ENCODE results near the gene SLMAP. TPM values are rescaled to one million over a fixed set of nuclear protein-coding genes. Genes with fewer than 3 reads are reported as not detected.

Gene SLMAP
- total and polyA plus RNA-seq, 11 donors, result 96.4 to 534 (median 269) TPM

GRCh38 chr3:57937092-57937491 lies 181.0 kb downstream of the SLMAP start:
- ATAC-seq, result peak in 1 of 4 donors; percentile 7
- Histone ChIP-seq H3K27me3 (no peaks in the 10 kb centered on the region), H3K4me1 (peaks cover 0 to 3% (median 0%) of the 10 kb centered on the region in 12 donors), H3K9me3 (peaks cover 0 to 6% (median 0%) of the 10 kb centered on the region in 12 donors), H3K36me3 (peaks cover 0 to 23% (median 7%) of the 10 kb centered on the region in 9 donors), H3K27ac (no peak overlapping the region), H3K4me3 (no peak overlapping the region)
- 96 to 98% (median 97%) methylated on average over 3 of the region's 3 CpGs for WGBS, 4 donors
- intact Hi-C loops (cut with DNase I), result no loop called here
- no peak for DNase-seq
- TF ChIP-seq POLR2A (IDR thresholded peaks at IDR 0.05), result no peak
- TF ChIP-seq CTCF (IDR thresholded peaks at IDR 0.05), result no peak

GRCh38 chr3:57939775-57940174 lies 183.7 kb downstream of the SLMAP start:
- WGBS, 4 donors, result 71 to 83% (median 78%) methylated on average over 4 of the region's 4 CpGs
- ATAC-seq (no peak), DNase-seq (no peak)
- intact Hi-C loops (cut with DNase I), result no loop called here
- Histone ChIP-seq H3K27me3 (no peaks in the 10 kb centered on the region), H3K4me3 (no peak overlapping the region), H3K4me1 (peaks cover 6 to 30% (median 21%) of the 10 kb centered on the region in 12 donors), H3K9me3 (peaks cover 0 to 6% (median 0%) of the 10 kb centered on the region in 12 donors), H3K36me3 (peaks cover 0 to 6% (median 0%) of the 10 kb centered on the region in 9 donors), H3K27ac (peak overlapping the region in 1 of 12 donors; percentile 25)
- no peak for TF ChIP-seq POLR2A (IDR thresholded peaks at IDR 0.05)
- no peak for TF ChIP-seq CTCF (IDR thresholded peaks at IDR 0.05)

GRCh38 chr3:57942388-57942787 lies 186.3 kb downstream of the SLMAP start:
- TF ChIP-seq CTCF (IDR thresholded peaks at IDR 0.05) (no peak), POLR2A (IDR thresholded peaks at IDR 0.05) (no peak)
- peak overlapping the region in 8 of 12 donors; percentile 48 to 78 (median 58) for H3K27ac ChIP-seq
- H3K4me1 ChIP-seq, result peaks cover 6 to 36% (median 25%) of the 10 kb centered on the region in 12 donors
- ATAC-seq, result no peak
- peaks cover 0 to 5% (median 0%) of the 10 kb centered on the region in 9 donors for H3K36me3 ChIP-seq
- DNase-seq, result no peak
- peaks cover 0 to 6% (median 0%) of the 10 kb centered on the region in 12 donors for H3K9me3 ChIP-seq
- intact Hi-C loops (cut with DNase I), result no loop called here
- H3K27me3 ChIP-seq, result no peaks in the 10 kb centered on the region
- H3K4me3 ChIP-seq, result no peak overlapping the region

GRCh38 chr3:57942872-57943283 lies 186.8 kb downstream of the SLMAP start:
- WGBS, 4 donors, result 38 to 54% (median 47%) methylated on average over 4 of the region's 4 CpGs

More at GRCh38 chr3:57942872-57943283, 186.8 kb downstream of the SLMAP start:
- H3K27me3 ChIP-seq, result no peaks in the 10 kb centered on the region
- peaks cover 0 to 5% (median 0%) of the 10 kb centered on the region in 9 donors for H3K36me3 ChIP-seq
- TF ChIP-seq POLR2A (IDR thresholded peaks at IDR 0.05) (no peak), CTCF (IDR thresholded peaks at IDR 0.05) (no peak)
- DNase-seq, result peak in 4 of 5 donors; percentile 45 to 78 (median 68)
- H3K9me3 ChIP-seq, result peaks cover 0 to 6% (median 0%) of the 10 kb centered on the region in 12 donors
- intact Hi-C loops (cut with DNase I), result no loop called here
- no peak overlapping the region for H3K4me3 ChIP-seq
- peak; percentile 57 to 83 (median 78) for ATAC-seq
- H3K27ac ChIP-seq, result peak overlapping the region in 10 of 12 donors; percentile 48 to 78 (median 60)
- peaks cover 6 to 36% (median 25%) of the 10 kb centered on the region in 12 donors for H3K4me1 ChIP-seq
